NCI-H1417 (cell line): Measurements from ENCODE around the gene FKBP2.
A peak's percentile ranks its signal among the peaks of the same experiment; 100 is the strongest.

ENCODE experiments used
- DNase-seq, 3 experiments: peaks; one replicate each; lab custom pipeline; 2025; lab: John Stamatoyannopoulos, UW

Gene FKBP2

DNA sequence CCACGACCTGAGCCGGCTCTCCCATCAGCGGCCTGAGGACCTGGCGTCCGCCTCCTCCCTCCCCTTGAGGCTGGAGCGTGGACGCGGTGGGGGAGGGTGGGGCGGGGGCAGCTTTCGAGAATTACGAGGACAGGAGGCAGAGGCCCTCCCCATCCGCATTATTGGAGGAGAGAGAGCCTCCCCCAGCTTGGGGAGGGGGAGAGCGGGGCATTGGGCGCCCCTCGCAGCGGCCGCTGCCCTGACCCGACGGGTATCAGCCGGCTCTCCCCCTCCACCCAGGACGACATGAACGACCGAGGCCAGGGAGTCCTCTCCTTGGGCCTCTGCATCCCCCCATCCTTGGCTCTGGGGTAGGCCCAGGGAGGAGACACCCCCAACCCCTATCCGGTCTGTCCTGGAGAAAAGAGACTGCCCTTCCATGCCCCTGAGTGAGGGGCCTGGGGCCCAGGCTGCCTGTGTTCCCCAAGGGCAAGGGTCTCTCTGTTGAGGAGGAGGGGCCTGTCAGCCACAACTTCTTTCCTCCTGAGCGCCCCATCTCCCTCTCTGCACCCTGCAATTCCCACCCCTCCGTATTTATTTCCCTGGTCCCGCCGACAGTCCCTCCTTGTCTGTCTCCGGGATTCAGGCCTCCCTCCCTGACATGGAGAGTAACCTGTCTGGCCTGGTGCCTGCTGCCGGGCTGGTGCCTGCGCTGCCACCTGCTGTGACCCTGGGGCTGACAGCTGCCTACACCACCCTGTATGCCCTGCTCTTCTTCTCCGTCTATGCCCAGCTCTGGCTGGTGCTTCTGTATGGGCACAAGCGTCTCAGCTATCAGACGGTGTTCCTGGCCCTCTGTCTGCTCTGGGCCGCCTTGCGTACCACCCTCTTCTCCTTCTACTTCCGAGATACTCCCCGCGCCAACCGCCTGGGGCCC is 45.2 kb downstream of the FKBP2 start:
- DNase-seq: peak in 2 of 3 experiments; percentile 62 to 74

DNA sequence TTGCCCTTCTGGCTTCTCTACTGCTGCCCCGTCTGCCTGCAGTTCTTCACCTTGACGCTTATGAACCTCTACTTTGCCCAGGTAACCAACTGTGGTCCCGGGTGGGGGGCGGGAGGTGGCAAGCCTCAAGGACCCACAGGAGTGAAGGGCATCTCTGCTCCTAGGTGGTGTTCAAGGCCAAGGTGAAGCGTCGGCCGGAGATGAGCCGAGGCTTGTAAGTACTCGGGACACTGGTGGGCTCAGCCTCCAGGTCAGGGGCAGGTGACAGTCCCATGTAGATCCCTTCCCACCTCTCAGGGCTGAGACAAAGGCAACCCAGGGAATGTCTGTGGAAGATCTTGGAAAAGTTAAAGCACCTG is 45.9 kb downstream of the FKBP2 start:
- DNase-seq: no peak

DNA sequence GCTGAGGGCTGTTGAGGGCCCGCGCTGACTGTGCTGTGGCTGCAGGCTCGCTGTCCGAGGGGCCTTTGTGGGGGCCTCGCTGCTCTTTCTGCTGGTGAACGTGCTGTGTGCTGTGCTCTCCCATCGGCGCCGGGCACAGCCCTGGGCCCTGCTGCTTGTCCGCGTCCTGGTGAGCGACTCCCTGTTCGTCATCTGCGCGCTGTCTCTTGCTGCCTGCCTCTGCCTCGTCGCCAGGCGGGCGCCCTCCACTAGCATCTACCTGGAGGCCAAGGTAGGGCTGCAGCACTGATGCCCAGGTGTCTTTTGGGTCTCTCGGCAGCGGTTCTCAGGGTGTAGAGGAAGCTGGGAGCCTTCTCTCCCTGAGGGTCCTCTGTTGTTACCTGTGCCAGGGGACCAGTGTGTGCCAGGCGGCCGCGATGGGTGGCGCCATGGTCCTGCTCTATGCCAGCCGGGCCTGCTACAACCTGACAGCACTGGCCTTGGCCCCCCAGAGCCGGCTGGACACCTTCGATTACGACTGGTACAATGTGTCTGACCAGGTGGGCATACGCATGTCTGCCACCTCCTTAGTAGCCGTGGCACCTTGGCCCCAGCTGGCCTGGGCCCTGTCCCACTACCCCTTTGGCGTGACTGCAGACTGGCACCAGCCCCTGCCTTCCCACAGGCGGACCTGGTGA is 46.9 kb downstream of the FKBP2 start:
- DNase-seq: no peak

DNA sequence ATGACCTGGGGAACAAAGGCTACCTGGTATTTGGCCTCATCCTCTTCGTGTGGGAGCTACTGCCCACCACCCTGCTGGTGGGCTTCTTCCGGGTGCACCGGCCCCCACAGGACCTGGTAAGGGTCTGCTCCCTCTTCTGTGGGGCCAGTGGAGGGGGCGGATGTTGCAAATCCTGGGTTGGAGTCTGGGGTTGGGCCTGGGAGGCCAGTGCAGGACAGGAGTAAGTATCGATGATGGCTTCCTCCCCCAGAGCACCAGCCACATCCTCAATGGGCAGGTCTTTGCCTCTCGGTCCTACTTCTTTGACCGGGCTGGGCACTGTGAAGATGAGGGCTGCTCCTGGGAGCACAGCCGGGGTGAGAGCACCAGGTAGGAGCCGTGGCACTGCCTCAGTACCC is 47.5 kb downstream of the FKBP2 start:
- DNase-seq: no peak

DNA sequence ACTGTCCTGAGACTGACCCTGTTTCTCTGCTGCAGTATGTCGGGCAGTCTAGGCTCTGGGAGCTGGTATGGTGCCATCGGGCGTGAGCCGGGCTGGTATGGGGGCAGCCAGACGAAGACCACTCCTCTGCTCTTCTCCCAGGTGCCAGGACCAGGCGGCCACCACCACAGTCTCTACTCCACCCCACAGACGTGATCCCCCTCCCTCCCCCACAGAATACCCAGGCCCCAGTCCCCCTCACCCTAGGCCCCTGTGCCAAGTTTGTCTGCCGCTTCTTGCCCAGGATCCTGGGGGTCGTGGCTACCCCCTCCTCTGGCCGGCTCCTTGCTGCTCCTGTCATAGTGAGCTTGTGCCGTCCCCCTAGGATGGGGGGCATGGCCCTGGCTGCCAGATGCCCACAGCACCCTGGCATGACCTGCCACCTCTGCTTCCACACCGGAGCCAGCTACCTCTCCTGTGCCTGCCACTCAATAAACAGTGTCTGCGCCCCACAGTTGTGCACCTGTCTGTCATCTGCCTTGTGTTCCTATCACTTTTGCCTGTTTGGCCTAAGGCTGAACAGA is 48.2 kb downstream of the FKBP2 start:
- no peak for DNase-seq

DNA sequence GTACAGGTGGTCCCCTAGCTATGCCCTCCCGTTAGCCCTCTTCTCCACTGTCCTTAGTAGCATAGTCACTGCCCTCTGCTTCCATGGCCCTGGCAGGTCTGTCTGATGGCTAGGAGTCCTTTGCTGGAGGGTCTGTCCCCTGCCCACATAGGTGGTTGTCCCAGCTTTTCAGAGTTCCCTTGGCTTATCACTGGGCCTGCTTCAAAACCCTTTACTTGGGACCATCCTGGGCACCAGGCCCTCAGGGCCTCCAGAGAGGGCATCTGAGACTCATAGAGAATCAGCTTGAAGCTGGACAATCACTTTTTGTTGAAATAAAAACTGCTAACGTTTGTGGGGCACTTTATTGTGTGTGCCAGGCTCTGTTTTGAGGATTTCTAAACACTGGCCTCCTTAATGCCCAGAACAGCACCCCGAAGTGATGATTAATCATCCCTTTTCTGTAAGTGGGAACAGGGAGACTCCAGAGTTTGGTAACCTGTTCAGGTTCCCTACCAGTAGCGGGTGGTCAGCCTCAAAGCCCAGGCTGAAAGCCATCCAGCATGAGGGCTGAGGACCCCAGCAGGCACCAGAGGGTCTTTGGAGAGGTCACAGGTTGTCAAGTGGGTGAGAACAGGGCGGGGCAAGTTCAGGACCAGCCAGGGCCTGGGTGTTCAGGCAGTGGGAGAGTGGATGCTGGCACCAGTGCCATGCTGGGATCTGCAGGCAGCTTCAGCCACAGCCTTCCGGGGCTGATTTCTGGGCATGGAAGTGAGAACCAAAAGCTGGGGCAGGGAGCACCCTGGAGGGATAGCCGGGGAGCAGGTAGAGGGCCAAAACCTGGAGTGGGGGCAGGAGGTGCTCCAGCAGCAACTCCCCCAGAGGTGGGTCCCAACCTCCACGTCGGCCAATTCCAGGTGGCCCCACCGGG is 49.7 kb downstream of the FKBP2 start:
- no peak for DNase-seq

DNA sequence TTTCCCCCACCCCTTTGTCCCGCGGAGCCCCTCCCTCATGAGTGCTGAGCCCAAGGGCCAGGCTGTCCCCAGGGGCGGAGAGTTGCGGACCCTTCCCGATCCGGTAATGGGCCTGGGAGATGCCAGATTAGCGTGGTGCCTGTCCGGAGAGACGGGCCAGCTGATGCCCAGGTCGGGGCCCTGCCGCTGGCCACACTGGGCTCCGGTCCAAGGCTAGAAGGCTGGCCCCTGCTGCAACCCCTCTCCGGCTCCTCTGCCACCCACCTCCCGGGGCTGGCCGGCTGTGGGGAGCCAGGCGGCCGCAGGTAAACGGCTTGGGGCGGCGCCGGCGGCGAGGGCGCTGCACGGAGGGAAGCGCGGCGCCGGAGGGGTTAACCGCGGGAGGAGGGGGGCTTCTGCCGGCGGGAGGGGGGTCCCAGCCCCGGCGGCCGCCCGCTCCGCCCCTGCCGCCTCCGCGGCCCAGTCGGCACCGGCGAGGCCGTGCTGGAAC is 50.4 kb downstream of the FKBP2 start, which contains the start of gene KCNK4:
KCNK4 (plus strand) TSS at position 41 of the 490 bp plus-strand sequence. CDS start 1,717 bp downstream, outside the sequence.
- no peak for DNase-seq

DNA sequence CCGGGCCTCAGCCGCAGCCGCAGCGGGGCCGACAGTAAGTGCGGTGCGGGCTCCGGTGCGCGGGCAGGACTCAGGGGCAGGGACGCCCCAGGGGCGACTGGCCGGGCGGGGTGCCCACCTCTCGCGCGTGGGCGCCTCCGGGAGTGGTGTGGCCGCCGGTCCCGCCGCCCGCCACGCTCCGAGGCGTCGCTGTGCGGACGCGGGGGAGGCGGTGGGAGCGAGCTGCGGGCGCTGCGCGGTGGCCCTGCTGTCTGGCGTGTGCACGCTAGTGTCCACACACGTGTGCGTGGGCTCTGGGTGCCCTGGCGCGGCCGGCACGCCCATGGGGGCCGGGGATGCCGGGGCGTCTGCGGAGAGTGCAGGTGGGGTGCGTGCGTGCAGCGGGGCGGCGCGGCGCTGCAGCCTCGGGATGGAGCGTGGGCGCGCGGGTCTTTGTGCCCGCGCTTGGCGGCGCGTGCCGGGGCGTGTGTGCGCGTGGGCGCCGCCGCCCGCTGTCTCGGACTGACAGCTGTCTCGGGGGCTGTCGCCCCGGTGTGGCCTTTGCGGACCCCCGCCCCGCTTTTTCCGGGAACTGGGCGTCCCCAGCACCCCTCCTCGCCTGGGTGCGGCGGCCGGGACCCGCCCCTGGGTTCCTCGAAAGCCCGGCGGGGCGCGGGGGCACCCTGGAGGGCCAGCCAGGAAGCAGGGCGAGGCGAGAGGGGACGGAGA is 51.0 kb downstream of the FKBP2 start:
- peak in 2 of 3 experiments; percentile 22 to 34 for DNase-seq

DNA sequence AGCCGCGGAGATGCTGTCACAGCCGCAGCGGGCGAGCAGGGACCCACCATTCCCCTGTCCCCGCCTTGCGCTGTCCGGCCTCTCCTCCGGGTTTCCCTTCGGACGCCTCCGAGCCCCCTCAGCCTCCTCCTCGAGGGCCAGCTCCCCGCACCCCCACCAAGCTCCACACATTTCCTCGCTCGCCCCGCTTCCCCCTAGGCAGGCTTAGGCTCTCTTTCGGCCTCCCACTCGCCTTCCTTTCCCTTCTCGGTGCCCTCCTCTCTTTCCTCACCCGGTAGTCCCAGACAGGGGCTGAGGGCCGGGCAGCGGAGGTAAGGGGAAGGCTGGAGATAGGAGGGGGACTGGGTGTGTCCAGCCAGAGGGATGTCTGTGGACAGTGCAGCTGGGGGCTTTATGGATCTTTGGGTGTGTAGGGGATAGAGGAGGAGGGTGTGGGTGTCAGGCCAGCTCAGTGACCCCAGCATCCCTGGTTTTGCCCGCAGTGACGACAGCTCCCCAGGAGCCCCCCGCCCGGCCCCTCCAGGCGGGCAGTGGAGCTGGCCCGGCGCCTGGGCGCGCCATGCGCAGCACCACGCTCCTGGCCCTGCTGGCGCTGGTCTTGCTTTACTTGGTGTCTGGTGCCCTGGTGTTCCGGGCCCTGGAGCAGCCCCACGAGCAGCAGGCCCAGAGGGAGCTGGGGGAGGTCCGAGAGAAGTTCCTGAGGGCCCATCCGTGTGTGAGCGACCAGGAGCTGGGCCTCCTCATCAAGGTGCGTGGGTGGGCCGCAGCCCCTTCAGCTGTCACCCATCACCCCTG is 51.8 kb downstream of the FKBP2 start:
- no peak for DNase-seq
